GM19372 (cell line): ENCODE data around the gene ADGRB2.

Experiments
- ATAC-seq: cut with Tn5 transposase; IDR thresholded peaks from one replicate; pipeline ENCODE4 v1.9.1; 2021; ENCODE audit warnings: mild to moderate bottlenecking, low read depth, moderate library complexity; ENCODE audit not compliant: unreplicated experiment

Gene ADGRB2

GRCh38 chr1:31704271-31705079 is 59.7 kb downstream of the ADGRB2 start:
- no peak for ATAC-seq

DNA sequence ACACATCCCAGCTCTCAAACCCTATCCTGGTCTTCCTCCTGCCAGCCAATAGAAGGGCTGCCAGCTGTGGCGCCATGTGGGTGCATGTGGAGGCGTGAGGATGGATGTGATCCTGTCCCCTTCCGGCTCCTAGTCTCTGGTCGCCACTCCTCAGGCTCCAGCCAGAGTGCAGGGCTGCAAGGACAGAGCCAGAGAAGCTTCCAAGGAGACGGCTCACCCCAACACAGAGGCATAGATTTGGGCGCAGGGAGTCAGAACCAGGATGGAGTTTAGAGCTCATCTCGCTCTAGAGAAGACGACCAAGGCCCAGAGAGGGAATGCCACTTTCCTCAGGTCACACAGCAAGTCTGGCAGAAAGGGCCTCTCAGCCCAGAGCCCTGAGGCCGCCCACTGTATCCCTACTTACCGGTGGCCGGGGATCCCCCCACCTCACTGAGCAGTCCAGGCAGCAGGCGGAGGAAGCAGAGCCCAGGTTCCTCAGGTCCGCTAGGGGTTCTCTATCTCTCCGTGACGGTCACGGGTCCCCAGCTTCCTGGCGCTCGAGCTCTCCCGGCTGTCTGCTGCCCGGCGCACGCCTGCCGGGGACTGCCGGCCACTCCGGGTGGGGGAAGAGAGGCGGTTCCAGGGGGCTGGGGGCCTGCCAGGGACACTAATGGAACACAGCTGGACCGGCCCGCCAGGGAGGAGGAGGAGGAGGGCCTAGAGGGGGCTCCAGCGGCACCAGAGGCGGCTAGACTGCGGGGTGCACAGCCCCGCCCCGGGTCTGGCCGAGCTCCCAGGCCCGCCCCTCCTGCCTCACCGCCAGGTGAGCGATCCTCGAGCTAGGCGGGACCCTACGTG is 60.5 kb downstream of the ADGRB2 start, which contains the start of gene COL16A1:
Gene COL16A1, minus strand, starts transcription at position 587 of the 840 bp plus-strand sequence. CDS start 1,824 bp downstream, outside the sequence.
- no peak for ATAC-seq

GRCh38 chr1:31702836-31703404 is 61.2 kb downstream of the ADGRB2 start:
- no peak for ATAC-seq

- ATAC-seq: no peak
These were observed 62.9 kb downstream of the ADGRB2 start for GRCh38 chr1:31701091-31701736.

DNA sequence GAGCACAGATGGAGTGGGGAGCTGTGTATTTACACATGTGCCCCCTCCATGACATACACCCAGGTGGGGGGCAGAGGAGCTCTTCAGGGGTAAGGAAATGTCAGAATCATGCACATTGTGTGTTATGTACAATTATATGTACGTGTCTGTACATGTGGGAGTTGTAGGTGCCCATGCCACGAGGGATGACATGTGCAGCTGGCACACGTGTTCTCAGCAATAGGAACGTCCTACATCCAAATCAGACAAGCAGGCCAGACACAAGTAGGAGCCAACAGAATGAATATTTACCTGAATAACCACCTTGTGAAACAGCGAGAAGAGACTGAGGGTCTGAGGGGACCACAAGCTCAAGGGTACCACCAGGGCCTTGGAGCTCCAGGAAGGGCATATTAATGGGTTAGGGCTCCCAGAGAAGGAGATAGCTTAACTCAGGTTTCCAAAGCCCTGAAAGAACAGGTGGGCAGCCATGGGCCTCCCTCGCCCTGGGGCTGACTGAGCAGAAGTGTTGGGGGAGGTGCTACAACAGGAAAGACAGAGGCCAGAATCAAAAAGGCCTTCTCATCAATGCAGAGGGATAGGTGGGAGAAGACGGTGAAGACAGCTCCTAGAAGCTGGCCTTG is 63.6 kb downstream of the ADGRB2 start:
- no peak for ATAC-seq

DNA sequence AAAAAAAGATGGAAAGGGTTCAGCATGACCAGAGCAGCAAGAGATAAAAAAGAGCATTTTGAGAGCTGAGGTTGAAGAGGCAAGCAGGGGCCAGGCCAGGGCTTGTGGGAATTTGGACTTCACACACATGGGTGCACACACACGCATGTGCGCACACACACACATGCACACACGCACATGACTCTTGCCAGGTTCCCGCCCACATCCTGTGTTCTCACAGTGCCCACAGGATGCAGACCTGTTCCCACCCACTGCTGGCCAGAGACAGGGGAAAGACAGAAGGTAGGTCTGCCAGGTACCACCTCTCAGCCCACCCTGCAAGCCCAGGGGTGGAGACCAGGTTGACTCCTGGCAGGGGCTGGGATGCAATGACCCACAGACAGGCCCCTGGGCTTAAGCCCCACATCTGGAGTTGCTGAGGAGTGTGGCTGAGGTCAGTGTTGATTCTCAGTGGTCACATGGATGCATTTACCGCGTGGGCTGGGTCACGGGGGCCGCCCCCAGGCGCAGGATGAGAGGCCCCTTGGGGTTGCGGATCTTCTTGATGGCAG is 64.7 kb downstream of the ADGRB2 start:
- no peak for ATAC-seq

GRCh38 chr1:31697369-31697984 is 66.7 kb downstream of the ADGRB2 start:
- no peak for ATAC-seq

- ATAC-seq: no peak
These were observed 67.9 kb downstream of the ADGRB2 start for GRCh38 chr1:31696242-31696641.

GRCh38 chr1:31695327-31695726 is 68.8 kb downstream of the ADGRB2 start:
- no peak for ATAC-seq

DNA sequence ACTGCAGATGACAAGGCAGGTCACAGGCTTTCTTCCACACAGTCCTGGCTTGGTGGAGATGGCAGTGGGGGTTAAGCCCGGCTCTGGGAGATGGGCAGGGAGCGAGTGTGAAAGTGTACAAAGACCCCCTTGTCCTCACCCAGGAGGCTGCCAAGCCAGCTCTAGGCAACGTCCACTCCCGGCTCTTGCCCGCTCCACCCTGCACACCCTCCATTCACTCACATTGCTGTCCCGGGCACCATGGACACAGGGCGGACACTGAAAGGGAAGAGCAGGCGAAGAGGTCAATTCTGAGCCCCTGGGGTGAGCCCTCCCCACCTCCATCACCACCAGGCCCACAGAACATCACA is 69.2 kb downstream of the ADGRB2 start:
- ATAC-seq: no peak

- ATAC-seq: no peak
These were observed 69.8 kb downstream of the ADGRB2 start for GRCh38 chr1:31694069-31694963.

GRCh38 chr1:31693231-31693630 is 70.9 kb downstream of the ADGRB2 start:
- no peak for ATAC-seq

DNA sequence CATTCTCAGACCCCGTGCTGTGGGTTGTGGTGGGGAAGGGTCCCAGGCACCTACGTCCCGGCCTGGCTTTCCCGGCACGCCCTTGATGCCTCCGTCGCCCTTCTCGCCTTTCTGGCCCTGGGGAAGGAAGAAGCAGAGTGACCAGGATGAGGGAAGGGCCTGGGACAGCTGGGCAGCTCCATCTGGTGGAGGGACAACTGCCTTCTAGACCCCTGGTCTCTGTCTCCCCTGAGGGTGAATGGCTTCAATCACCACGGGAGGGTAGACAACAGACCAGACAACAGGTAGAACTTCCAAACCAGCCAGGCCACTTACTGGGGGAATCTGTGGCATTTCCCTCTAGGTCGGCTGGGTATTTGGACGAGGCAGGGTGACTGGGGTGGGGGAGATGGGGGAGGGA is 72.2 kb downstream of the ADGRB2 start:
- no peak for ATAC-seq

DNA sequence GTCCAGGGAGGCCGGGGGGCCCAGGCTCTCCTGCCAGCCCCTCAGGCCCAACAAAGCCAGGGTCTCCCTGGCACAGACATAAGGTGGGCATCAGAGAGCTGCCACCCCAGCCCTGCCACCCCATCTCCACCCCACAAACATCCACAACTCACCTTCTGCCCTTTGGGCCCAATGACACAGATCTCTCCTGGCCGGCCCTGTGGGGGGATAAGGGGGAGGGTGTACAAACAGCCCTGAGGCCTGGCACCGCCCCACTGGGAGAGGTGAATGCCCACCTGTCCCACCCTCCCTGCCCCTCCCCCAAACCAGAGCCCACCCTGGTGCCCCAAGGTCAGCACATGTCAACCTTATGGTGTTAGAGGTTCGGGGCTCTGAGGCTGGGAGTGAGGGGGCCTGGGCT is 72.7 kb downstream of the ADGRB2 start:
- no peak for ATAC-seq

GRCh38 chr1:31690921-31691320 is 73.2 kb downstream of the ADGRB2 start:
- ATAC-seq: no peak

- ATAC-seq: no peak
These were observed 74.3 kb downstream of the ADGRB2 start for GRCh38 chr1:31689854-31690253.

DNA sequence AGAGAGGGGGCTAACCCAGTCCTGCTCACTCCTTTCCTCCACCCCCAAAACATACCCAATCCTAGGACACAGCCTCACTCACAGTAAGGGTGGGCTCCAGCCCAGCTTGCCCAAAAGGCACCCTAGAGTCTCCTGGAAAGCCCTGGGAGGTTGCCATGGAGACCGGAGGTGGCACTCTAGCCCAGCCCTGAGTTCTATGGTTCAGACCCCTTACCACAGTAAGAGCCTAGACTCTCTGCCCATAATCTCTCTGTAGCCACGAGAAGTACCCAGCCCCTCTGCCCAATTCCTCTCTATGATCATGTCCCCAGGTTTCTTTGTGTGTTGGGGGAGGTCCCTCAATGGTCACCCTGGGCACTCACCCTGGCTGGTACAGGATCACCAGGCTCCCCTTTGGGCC is 74.8 kb downstream of the ADGRB2 start:
- ATAC-seq: no peak

GRCh38 chr1:31688233-31688918 is 75.8 kb downstream of the ADGRB2 start:
- no peak for ATAC-seq
